Measurements from ENCODE around the gene NXPH1. TPM values are rescaled to one million over a fixed set of nuclear protein-coding genes. Genes with fewer than 3 reads are reported as not detected.

The NXPH1 gene
- total and polyA plus RNA-seq, 9 of the 15 experiments (the other 6 are each of a cell fraction or from before 2014, with no cell fraction given) = 0.16 TPM; not detected in 8

DNA sequence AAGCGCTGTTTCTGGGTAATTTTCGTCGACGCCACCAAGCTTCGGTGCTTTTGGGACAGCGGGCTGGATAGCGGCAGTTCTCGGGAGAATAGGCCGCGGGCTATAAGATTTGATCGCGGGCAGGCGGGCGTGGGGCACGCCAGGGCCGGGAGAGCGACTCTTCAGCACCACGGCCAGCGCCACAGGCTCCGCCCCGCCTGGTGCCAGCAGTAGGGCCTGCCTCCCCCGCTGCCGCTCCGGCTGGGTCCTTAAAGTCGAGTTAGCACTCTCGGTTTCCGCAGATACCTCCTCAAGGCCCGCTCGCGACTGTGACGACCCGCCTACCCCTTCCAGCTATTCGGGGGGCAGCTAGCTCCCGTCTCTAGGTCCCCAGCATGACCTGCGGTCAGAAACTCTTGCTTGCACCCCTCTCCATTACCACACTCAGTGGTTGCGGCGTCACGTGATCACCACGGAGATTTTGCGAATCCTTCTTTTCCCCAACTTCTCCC, 9.4 kb downstream of the NXPH1 start (continued):
- TF ChIP-seq AFF1 (IDR thresholded peaks at IDR 0.05; ENCODE audit: low read depth in 1 of 2, partially characterized antibody in 2 of 2) = no peak
- no peak for TF ChIP-seq ZNF143 (CRISPR knock-in tag; IDR thresholded peaks at IDR 0.05)
- TF ChIP-seq SMARCC2 (IDR thresholded peaks at IDR 0.05; ENCODE audit: low read depth) = no peak
- TF ChIP-seq ZNF512 (tag; IDR thresholded peaks at IDR 0.05) = no peak
- TF ChIP-seq ZFP36 (IDR thresholded peaks at IDR 0.05; ENCODE audit: low read depth, low read length, partially characterized antibody) = no peak
- 0 out of 2 replicates have a peak, but pooled peaks have one; percentile 36 for TF ChIP-seq NR3C1 (CRISPR knock-in tag; IDR thresholded peaks at IDR 0.05)
- TF ChIP-seq ILK (tag; IDR thresholded peaks at IDR 0.05; ENCODE audit: borderline replicate concordance, low read depth) = no peak
- no peak for TF ChIP-seq EZH2 (IDR thresholded peaks at IDR 0.05; ENCODE audit: borderline replicate concordance, low read depth, low read length)
- no peak for TF ChIP-seq POLR2A (conservative IDR thresholded peaks at IDR 0.05)
- TF ChIP-seq POLR2AphosphoS2 (IDR thresholded peaks at IDR 0.05; ENCODE audit: low read length) = no peak
- 0 out of 2 replicates have a peak, but pooled peaks have one; percentile 39 for TF ChIP-seq ZNF511 (CRISPR knock-in tag; IDR thresholded peaks at IDR 0.05)
- no peak for TF ChIP-seq JUN (IDR thresholded peaks at IDR 0.05; ENCODE audit: borderline replicate concordance, low read depth, low read length)
- TF ChIP-seq JUN (CRISPR knock-in tag; IDR thresholded peaks at IDR 0.05; ENCODE audit: borderline replicate concordance) = no peak
- no peak for TF ChIP-seq SMAD3 (CRISPR knock-in tag; conservative IDR thresholded peaks at IDR 0.05)
- TF ChIP-seq EHMT2 (IDR thresholded peaks at IDR 0.05) = peak; percentile 92
- no peak for TF ChIP-seq FOS (IDR thresholded peaks at IDR 0.05; ENCODE audit: extremely low read depth, insufficient read length)
- TF ChIP-seq TEAD1 (CRISPR knock-in tag; IDR thresholded peaks at IDR 0.05) = no peak
- peak; percentile 15 for TF ChIP-seq CCNT2 (IDR thresholded peaks at IDR 0.05; ENCODE audit: borderline replicate concordance, extremely low read depth, insufficient read length, low read depth, low read length)
- no peak for TF ChIP-seq NR1H2 (CRISPR knock-in tag; IDR thresholded peaks at IDR 0.05)
- TF ChIP-seq NFIX (CRISPR knock-in tag; IDR thresholded peaks at IDR 0.05; ENCODE audit: low read depth) = no peak
- TF ChIP-seq ZC3H4 (CRISPR knock-in tag; IDR thresholded peaks at IDR 0.05; ENCODE audit: borderline replicate concordance) = no peak
- TF ChIP-seq RBM34 (IDR thresholded peaks at IDR 0.05; ENCODE audit: borderline replicate concordance, insufficient read depth, low read length) = no peak
- no peak for TF ChIP-seq ZNF707 (CRISPR knock-in tag; conservative IDR thresholded peaks at IDR 0.05)
- TF ChIP-seq CBX1 (IDR thresholded peaks at IDR 0.05; ENCODE audit: low read depth) = no peak
- TF ChIP-seq HDAC1 (IDR thresholded peaks at IDR 0.05) = no peak
